HTERT RPE-1 (cell line): ENCODE data around the gene TBC1D9B.

Experiments
- in situ Hi-C: fragments of 300-500 bp; cut with MboI; formaldehyde crosslinking; loops from 4 replicates; pipeline ENCODE4 v1.14.3; 2020; ENCODE audit warnings: low sequenced_read_pairs

The TBC1D9B gene

DNA sequence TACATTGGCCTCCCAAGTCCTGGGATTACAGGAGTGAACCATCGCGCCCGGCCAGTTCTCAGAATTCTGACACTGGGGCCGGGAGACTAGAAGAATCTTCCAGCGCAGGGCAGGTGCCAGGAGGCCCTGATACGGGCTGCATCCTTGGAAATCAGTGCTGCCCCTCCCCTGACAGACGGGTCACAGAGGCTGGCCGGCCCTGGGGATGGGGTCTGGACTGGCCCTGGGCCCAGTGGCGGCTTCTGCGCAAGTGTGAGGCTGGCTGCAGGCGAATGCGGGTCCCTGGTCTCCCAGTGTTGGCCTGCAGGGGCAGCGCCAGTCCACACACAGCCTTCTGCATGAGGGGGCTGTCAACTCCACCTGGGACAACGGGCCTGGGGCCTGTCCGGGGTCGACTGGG is 831 bp upstream of the TBC1D9B start:
- in situ Hi-C loops, result no loop called here

DNA sequence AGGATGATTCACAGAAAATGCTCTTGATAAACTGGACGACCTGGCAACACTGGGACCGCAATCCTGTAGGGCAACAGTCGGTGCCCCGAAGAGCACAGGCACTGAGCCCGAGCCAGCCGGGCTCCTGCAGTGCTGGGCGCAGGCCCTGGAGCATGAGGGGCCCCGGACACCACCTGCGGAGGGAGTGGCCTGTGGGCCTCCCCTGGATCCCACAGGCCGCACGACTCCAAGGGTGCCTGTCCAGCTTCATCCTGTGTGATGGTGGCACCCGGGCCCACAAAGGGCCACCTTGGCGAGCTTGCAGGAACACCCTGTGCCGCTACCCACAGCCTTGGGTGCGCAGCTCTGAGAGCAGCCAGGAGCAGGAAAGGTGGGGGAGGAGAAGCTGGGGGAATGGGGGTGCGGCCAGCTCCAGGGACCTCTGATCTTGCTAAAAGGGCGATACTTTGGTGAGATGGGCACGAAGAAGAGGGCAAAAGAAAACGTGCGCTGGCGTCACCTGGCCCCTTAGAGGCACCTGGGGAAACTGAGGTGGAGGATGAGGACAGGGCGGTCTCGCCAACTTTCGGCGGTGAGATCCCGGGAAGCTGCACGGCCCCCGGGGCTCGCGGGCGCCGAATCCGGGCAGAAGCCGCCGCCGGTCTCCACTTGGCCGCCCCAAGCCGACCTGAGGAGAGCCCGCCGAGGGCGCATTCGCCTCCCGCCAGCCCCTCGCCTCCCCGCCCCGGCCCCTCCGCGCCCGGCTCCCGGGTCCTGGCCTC is 722 bp downstream of the TBC1D9B start:
- in situ Hi-C loops, result no loop called here

GRCh38 chr5:179906294-179906794 is 1.4 kb downstream of the TBC1D9B start:
- in situ Hi-C loops, result no loop called here

DNA sequence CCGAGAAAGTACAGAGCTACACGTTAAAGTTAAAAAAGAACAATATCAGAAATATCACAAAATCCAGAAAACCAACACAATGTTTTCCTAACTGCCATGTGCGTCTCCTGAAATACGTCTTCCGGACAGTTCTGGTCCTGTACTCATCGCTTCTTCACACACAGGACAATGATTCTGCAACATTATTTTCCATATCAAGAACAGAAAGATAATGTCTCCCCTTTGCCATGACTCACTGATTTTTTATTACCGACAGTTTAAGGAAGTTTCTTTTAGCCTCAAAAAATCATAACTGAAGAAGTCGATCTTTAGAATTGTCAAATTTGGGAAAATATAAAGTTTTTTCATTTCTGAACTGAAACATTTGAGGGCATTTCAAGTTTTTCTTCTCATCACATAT is 2.5 kb downstream of the TBC1D9B start:
- in situ Hi-C loops, result no loop called here

- in situ Hi-C loops, result no loop called here
Observed at GRCh38 chr5:179904463-179905160, 3.1 kb downstream of the TBC1D9B start.

- in situ Hi-C loops, result no loop called here
Observed at GRCh38 chr5:179902763-179903158, 4.9 kb downstream of the TBC1D9B start.

- in situ Hi-C loops, result no loop called here
Observed at GRCh38 chr5:179901915-179902762, 5.6 kb downstream of the TBC1D9B start.

DNA sequence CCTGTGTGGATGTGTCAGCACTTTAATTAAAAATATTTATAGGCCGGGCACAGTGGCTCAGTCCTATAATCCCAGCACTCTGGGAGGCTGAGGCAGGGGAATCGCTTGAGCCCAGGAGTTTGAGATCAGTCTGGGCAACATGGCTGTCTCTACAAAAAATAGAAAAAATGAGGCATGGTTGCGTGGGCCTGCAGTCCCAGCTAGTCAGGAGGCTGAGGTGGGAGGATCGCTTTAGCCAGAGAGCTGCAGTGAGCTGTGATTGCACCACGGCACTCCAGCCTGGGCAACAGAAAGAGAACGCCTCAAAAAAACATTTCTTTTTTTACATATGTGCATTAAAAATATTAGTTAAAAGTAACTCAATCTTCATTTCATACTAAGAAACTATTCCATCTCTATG is 6.2 kb downstream of the TBC1D9B start:
- in situ Hi-C loops, result no loop called here

DNA sequence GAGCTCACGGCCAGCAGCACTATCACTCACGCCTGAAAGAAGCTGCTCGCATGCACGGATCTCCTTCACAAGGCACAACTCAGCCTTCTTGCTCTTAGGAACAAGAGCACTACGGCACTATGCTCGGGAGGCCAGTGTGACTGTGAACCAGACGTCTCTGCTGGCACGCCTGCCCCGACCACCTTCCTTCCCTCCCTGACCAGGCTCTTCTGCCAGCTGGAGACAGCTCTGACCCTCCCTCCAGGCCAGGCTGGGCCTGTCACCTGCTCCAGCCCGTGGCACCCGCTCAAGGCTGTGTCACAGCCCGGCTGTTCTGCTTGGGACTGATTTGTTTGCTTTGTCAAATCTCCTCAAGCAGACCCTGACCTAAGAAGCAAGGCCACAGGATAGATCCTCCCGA is 7.0 kb downstream of the TBC1D9B start:
- in situ Hi-C loops, result no loop called here

DNA sequence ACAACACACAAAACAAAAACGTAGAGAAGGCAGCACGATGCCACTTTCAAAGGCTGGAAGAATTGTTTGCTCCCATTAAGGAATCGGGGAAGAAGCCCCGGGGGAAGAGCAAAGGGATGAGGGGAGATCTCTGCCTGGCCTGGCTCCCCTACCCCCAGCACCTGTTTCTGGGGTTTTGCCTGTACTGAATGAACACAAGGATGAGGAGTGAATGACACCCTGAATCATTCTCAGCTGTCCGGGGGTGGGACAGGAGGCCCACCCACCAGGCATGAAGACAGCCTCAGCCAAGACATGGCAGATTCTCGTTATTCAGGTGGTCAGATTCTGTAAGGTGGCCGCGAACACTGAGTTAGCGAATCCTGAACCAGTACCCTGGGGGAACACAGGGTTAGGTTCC is 7.5 kb downstream of the TBC1D9B start:
- in situ Hi-C loops, result no loop called here

DNA sequence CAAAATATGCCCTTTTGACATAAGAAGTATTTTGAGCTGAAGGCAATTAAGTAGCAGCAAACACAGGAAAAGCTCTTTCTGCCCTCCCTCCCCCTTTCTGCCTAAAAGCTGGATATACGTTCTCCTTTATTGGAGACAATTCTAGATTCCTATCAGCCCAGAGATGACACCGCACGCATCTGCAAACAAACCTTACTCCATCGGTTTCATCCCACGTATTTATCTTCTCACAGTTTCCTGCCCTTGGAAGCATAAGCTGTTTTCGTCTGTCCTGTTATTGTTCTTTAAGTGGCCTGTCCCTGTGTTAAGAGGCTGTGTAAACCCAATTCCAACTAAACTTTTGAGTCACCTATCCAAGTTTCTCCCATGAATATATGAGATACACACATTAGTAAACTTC is 11.8 kb downstream of the TBC1D9B start:
- in situ Hi-C loops, result no loop called here

GRCh38 chr5:179893958-179894895 is 13.5 kb downstream of the TBC1D9B start:
- in situ Hi-C loops, result no loop called here

- in situ Hi-C loops, result no loop called here
Observed at GRCh38 chr5:179893076-179893957, 14.4 kb downstream of the TBC1D9B start.

GRCh38 chr5:179892255-179892654 is 15.4 kb downstream of the TBC1D9B start:
- in situ Hi-C loops, result no loop called here

GRCh38 chr5:179890751-179891682 is 16.7 kb downstream of the TBC1D9B start:
- in situ Hi-C loops, result no loop called here

GRCh38 chr5:179889885-179890284 is 17.8 kb downstream of the TBC1D9B start:
- in situ Hi-C loops, result no loop called here

DNA sequence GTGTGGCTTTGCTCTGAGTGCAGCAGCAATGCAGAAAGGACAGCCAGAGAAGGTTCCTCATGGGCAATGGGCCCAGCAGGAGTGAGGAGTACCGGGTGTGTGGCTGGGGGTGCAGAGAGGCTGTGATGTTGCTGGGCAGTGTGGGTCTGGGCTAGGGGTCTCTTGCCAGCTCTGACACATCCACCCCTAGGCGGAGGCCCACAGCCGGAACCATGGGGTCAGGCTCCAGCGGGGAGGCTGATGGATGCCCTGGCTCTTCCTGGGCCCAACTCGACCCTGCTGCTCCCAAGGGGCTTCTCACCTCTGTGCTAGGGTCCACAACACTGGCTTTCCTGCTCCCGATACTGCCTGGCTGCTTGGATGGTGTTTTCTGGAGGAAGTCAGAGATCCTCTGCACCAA is 19.9 kb downstream of the TBC1D9B start:
- in situ Hi-C loops, result no loop called here

- in situ Hi-C loops, result no loop called here
Observed at GRCh38 chr5:179887095-179887494, 20.6 kb downstream of the TBC1D9B start.
